Naive B cell (primary cell): Measurements from ENCODE around the gene CDRT15. TPM values are rescaled to one million over a fixed set of nuclear protein-coding genes. Genes with fewer than 3 reads are reported as not detected.

Source experiments
- ATAC-seq, 2 donors: fragments of 150-1000 bp; cut with Tn5 transposase; 2 replicates each; pipeline ENCODE4 v1.10.0; 2021; ENCODE audit warnings: low read depth in 2 of 2, mild to moderate bottlenecking in 2 of 2, moderate library complexity in 2 of 2
- DNase-seq: peaks from one replicate; pipeline ENCODE4 v3.0.0; 2022
- H3K27ac Mint-ChIP-seq, 6 donors: one replicate each; pipeline ENCODE4 v1.8.0; 2020 to 2022; ENCODE audit warnings: mild to moderate bottlenecking in 6 of 6, mixed read lengths in 6 of 6, moderate library complexity in 5 of 6, inconsistent platforms in 2 of 6
- H3K27me3 Mint-ChIP-seq, 3 donors: one replicate each; pipeline ENCODE4 v1.8.0; 2021 to 2022; ENCODE audit warnings: mixed read lengths in 3 of 3, mild to moderate bottlenecking in 1 of 3
- H3K36me3 Mint-ChIP-seq, 2 donors: one replicate each; pipeline ENCODE4 v1.8.0; 2020 to 2022; ENCODE audit warnings: mixed read lengths in 2 of 2, inconsistent platforms in 1 of 2, mild to moderate bottlenecking in 1 of 2
- H3K4me1 Mint-ChIP-seq, 3 donors: one replicate each; pipeline ENCODE4 v1.8.0; 2020 to 2022; ENCODE audit warnings: mixed read lengths in 3 of 3, inconsistent platforms in 1 of 3, mild to moderate bottlenecking in 1 of 3, moderate library complexity in 1 of 3
- H3K4me3 Mint-ChIP-seq, 8 donors: one replicate each; pipeline ENCODE4 v1.8.0; 2020 to 2022; ENCODE audit warnings: mild to moderate bottlenecking in 8 of 8, mixed read lengths in 8 of 8, moderate library complexity in 8 of 8, inconsistent platforms in 2 of 8
- H3K9me3 Mint-ChIP-seq, 7 donors: one replicate each; pipeline ENCODE4 v1.8.0; 2020 to 2022; ENCODE audit warnings: mixed read lengths in 7 of 7, mild to moderate bottlenecking in 5 of 7, inconsistent platforms in 2 of 7, moderate library complexity in 1 of 7
- polyA plus RNA-seq, 6 donors: library from polyadenylated mRNA; unstranded; fragments of 300-500 nt; fragmentation: Illumina TruSeq; gene quantifications; one replicate each; pipeline ENCODE4 v1.2.3, GENCODE V29; 2021; ENCODE audit warnings: low read depth in 6 of 6

CDRT15 gene
- polyA plus RNA-seq, 6 donors from 2014 or later, result not detected

GRCh38 chr17:14204546-14204945, 32.1 kb downstream of the CDRT15 start:
- Mint-ChIP-seq H3K36me3 (peaks cover 52 to 57% of the 10 kb centered on the region in 2 donors), H3K27ac (no peak overlapping the region), H3K4me3 (no peak overlapping the region), H3K9me3 (no peaks in the 10 kb centered on the region), H3K27me3 (peaks cover 0 to 6% (median under 1%) of the 10 kb centered on the region in 3 donors), H3K4me1 (no peaks in the 10 kb centered on the region)
- DNase-seq (no peak), ATAC-seq (no peak)

GRCh38 chr17:14204084-14204483, 32.6 kb downstream of the CDRT15 start:
- Mint-ChIP-seq H3K9me3 (no peaks in the 10 kb centered on the region), H3K27me3 (peaks cover 0 to 11% (median 5%) of the 10 kb centered on the region in 3 donors), H3K27ac (no peak overlapping the region), H3K36me3 (peaks cover 52 to 58% of the 10 kb centered on the region in 2 donors), H3K4me3 (peak overlapping the region in 1 of 8 donors; percentile 17), H3K4me1 (no peaks in the 10 kb centered on the region)
- ATAC-seq (no peak), DNase-seq (no peak)

GRCh38 chr17:14203388-14203787, 33.3 kb downstream of the CDRT15 start:
- Mint-ChIP-seq H3K4me3 (no peak overlapping the region), H3K27me3 (peaks cover 3 to 18% (median 12%) of the 10 kb centered on the region in 3 donors), H3K9me3 (no peaks in the 10 kb centered on the region), H3K36me3 (peaks cover 52 to 65% of the 10 kb centered on the region in 2 donors), H3K27ac (no peak overlapping the region), H3K4me1 (no peaks in the 10 kb centered on the region)
- DNase-seq (no peak), ATAC-seq (no peak)

- Mint-ChIP-seq H3K36me3 (peaks cover 48 to 67% of the 10 kb centered on the region in 2 donors), H3K27me3 (peaks cover 9 to 23% (median 20%) of the 10 kb centered on the region in 3 donors), H3K4me3 (no peak overlapping the region), H3K27ac (no peak overlapping the region), H3K4me1 (peaks cover 0 to under 1% (median 0%) of the 10 kb centered on the region in 3 donors), H3K9me3 (no peaks in the 10 kb centered on the region)
- ATAC-seq (no peak), DNase-seq (no peak)
Measured at GRCh38 chr17:14202388-14203166, 34.1 kb downstream of the CDRT15 start.

- H3K4me3 Mint-ChIP-seq, result peak overlapping the region in 1 of 8 donors; percentile 15
- peaks cover 1 to 3% (median 1%) of the 10 kb centered on the region in 3 donors for H3K4me1 Mint-ChIP-seq
- H3K36me3 Mint-ChIP-seq, result peaks cover 47 to 67% of the 10 kb centered on the region in 2 donors
- peaks cover 14 to 29% (median 26%) of the 10 kb centered on the region in 3 donors for H3K27me3 Mint-ChIP-seq
- DNase-seq (no peak), ATAC-seq (no peak)
- H3K9me3 Mint-ChIP-seq, result no peaks in the 10 kb centered on the region
- no peak overlapping the region for H3K27ac Mint-ChIP-seq
Measured at GRCh38 chr17:14201988-14202380, 34.7 kb downstream of the CDRT15 start.

- Mint-ChIP-seq H3K27ac (peak overlapping the region in 2 of 6 donors; percentile 4 to 76), H3K27me3 (peaks cover 20 to 36% (median 30%) of the 10 kb centered on the region in 3 donors), H3K4me3 (peak overlapping the region in 1 of 8 donors; percentile 15), H3K9me3 (no peaks in the 10 kb centered on the region), H3K4me1 (peaks cover 5 to 9% (median 8%) of the 10 kb centered on the region in 3 donors), H3K36me3 (peaks cover 52 to 73% of the 10 kb centered on the region in 2 donors)
- ATAC-seq (no peak), DNase-seq (no peak)
Measured at GRCh38 chr17:14201021-14201987, 35.4 kb downstream of the CDRT15 start.

- Mint-ChIP-seq H3K9me3 (no peaks in the 10 kb centered on the region), H3K36me3 (peaks cover 48 to 68% of the 10 kb centered on the region in 2 donors), H3K27ac (no peak overlapping the region), H3K4me1 (peaks cover 10 to 16% (median 13%) of the 10 kb centered on the region in 3 donors), H3K27me3 (peaks cover 25 to 40% (median 30%) of the 10 kb centered on the region in 3 donors), H3K4me3 (peak overlapping the region in 1 of 8 donors; percentile 29)
- ATAC-seq (no peak), DNase-seq (no peak)
Measured at GRCh38 chr17:14200354-14200753, 36.3 kb downstream of the CDRT15 start.

GRCh38 chr17:14199601-14200000, 37.1 kb downstream of the CDRT15 start:
- Mint-ChIP-seq H3K9me3 (no peaks in the 10 kb centered on the region), H3K27ac (no peak overlapping the region), H3K4me1 (peaks cover 10 to 16% (median 13%) of the 10 kb centered on the region in 3 donors), H3K36me3 (peaks cover 48 to 61% of the 10 kb centered on the region in 2 donors), H3K27me3 (peaks cover 29 to 40% (median 30%) of the 10 kb centered on the region in 3 donors), H3K4me3 (no peak overlapping the region)
- no peak for ATAC-seq
- no peak for DNase-seq

- H3K36me3 Mint-ChIP-seq, result peaks cover 40 to 54% of the 10 kb centered on the region in 2 donors
- ATAC-seq (no peak), DNase-seq (no peak)
- no peak overlapping the region for H3K4me3 Mint-ChIP-seq
- H3K27ac Mint-ChIP-seq, result no peak overlapping the region
- peaks cover 29 to 40% (median 30%) of the 10 kb centered on the region in 3 donors for H3K27me3 Mint-ChIP-seq
- peaks cover 10 to 16% (median 13%) of the 10 kb centered on the region in 3 donors for H3K4me1 Mint-ChIP-seq
- no peaks in the 10 kb centered on the region for H3K9me3 Mint-ChIP-seq
Measured at GRCh38 chr17:14198575-14198974, 38.1 kb downstream of the CDRT15 start.

GRCh38 chr17:14198013-14198412, 38.6 kb downstream of the CDRT15 start:
- H3K4me3 Mint-ChIP-seq, result no peak overlapping the region

GRCh38 chr17:14197586-14197985, 39.1 kb downstream of the CDRT15 start:
- ATAC-seq (no peak), DNase-seq (no peak)
- peaks cover 30 to 36% (median 33%) of the 10 kb centered on the region in 3 donors for H3K27me3 Mint-ChIP-seq
- H3K4me1 Mint-ChIP-seq, result peaks cover 10 to 16% (median 13%) of the 10 kb centered on the region in 3 donors
- no peak overlapping the region for H3K27ac Mint-ChIP-seq
- peaks cover 36 to 44% of the 10 kb centered on the region in 2 donors for H3K36me3 Mint-ChIP-seq
- H3K4me3 Mint-ChIP-seq, result no peak overlapping the region
- no peaks in the 10 kb centered on the region for H3K9me3 Mint-ChIP-seq

More at GRCh38 chr17:14198013-14198412, 38.6 kb downstream of the CDRT15 start:
- Mint-ChIP-seq H3K4me1 (peaks cover 10 to 16% (median 13%) of the 10 kb centered on the region in 3 donors), H3K27ac (no peak overlapping the region), H3K27me3 (peaks cover 30 to 40% (median 30%) of the 10 kb centered on the region in 3 donors), H3K9me3 (no peaks in the 10 kb centered on the region), H3K36me3 (peaks cover 36 to 49% of the 10 kb centered on the region in 2 donors)
- DNase-seq (no peak), ATAC-seq (no peak)

- Mint-ChIP-seq H3K36me3 (peaks cover 36 to 43% of the 10 kb centered on the region in 2 donors), H3K4me3 (no peak overlapping the region), H3K27me3 (peaks cover 33 to 38% (median 33%) of the 10 kb centered on the region in 3 donors), H3K4me1 (peaks cover 15 to 20% (median 17%) of the 10 kb centered on the region in 3 donors), H3K9me3 (no peaks in the 10 kb centered on the region), H3K27ac (no peak overlapping the region)
- no peak for DNase-seq
- ATAC-seq, result no peak
Measured at GRCh38 chr17:14197057-14197456, 39.6 kb downstream of the CDRT15 start.
